HG03097 (cell line): ENCODE data around the gene BCAP31.
"Not testable (repeated sequence)": the region's sequence is repeated elsewhere in the genome, so short reads cannot be mapped to it uniquely, and the experiment has no call there.

ENCODE experiments used
- ATAC-seq: cut with Tn5 transposase; IDR thresholded peaks from one replicate; pipeline ENCODE4 v1.9.1; 2021; ENCODE audit not compliant: unreplicated experiment, low FRiP score

The BCAP31 gene

DNA sequence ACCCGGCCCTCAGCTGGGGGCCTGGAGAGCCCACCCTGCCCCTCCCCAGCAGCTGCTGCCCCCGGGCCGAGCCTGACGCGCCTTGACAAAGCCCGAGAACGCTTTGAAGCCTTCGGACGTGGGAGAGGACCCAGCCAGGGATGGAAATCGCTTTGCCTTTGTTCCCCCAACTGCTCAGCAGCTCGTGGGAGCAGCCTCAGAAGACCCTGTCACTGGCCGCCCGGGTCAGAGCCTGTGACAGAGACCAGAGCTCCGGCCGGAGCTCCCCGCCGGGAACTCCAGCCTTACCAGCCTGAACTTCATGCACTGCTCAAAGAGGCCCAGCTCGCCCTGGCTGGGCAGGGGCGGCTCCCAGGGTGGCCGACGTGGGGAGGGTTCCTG lies 39.0 kb downstream of the BCAP31 start:
- no peak for ATAC-seq

DNA sequence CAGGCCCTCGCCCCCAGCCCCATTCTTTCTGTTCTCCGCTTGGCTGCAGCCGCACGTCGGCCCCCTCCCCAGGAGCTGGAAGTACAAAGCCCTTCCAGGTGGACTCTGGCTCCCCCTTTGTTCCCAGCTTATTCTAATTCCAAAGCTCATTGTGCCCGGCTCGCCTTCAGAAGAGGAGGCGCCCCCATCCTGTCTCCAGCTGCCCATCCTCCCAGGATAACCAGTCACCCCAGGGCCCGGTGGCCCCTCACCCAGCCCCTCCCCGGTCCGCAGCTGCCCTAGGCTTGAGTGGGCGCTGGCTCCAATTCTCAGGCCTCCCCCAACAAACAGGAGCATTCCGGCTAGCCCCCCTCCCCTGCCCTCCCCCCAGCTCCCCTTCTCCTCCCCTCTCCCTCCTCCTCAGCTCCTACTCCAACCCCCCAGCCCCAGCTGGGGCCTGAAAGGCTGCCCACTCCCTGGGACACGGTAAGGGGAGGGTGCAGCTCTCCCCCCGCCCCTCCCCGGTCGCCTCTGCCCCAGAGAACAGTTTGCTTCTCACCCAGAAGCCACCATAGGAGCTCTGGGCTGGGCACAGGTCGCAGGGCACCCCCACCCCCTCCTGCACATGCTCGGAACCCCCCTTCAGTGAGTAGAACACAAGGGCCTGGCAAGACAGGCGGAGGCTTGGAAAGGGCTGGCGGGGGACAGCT lies 39.6 kb downstream of the BCAP31 start:
- no peak for ATAC-seq

DNA sequence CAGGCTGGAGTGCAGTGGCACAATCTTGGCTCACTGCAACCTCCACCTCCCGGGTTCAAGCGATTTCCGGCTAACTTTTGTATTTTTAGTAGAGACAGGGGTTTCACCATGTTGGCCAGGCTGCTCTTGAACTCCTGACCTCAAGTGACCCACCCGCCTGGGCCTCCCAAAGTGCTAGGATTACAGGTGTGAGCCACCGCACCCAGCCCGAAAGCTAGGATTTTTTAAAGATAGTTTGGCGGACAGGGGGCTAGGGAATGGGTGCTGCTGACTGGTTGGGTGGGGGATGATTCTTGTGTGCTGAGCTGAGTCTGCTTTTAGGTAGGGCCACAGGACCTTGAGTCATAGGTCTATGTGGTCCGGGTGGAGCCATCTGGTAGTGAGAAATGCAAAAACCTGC lies 40.7 kb downstream of the BCAP31 start:
- ATAC-seq = not testable (repeated sequence)

DNA sequence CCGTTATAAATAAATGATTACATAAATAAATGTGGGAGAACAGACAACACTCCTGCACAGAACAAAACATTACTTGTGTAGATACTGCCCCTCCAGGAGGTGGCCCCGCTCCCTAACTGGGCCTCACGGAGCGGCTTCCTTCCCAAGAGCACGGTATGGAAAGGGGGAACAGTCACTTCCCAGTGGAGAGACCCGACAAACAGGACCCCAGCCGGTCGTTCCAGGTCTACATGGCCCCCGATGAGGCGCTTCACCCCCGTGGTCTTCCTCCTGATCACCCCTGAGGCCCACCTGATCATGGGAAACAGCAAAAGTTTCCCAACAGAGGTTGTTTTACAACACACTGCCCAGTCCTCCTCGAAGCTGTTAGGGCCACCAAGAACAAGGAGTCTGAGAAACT lies 43.0 kb downstream of the BCAP31 start:
- ATAC-seq = no peak

DNA sequence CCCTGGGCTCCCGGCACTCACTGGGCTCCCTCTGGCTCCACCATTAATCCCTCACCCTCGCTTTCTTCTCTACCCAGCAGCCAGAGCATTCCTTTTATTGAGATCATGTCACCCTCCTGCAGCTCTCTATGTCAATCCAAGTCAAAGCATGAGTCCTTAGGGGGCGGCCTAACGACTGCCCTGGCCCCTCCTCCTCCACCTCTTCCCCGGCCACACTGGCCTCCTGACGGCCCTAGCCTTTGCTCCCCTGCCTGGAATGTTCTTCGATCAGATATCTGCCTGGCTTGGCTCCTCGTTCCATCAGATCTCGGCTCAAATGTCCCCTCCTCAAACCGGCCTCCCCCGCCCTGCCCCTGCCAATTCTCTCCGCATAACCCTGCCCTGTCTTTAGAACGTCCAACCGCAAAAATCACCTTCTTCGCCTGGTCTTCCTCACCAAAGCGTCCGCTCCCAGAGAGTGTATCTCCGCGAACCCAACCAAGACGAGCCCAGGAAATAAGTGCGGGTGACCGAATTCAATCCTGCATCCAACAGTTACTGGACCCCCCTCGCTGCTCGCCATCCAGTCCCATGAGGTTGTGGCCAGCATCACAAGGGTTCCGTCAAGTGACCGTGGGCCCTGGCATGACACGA lies 49.9 kb downstream of the BCAP31 start:
- ATAC-seq = no peak

DNA sequence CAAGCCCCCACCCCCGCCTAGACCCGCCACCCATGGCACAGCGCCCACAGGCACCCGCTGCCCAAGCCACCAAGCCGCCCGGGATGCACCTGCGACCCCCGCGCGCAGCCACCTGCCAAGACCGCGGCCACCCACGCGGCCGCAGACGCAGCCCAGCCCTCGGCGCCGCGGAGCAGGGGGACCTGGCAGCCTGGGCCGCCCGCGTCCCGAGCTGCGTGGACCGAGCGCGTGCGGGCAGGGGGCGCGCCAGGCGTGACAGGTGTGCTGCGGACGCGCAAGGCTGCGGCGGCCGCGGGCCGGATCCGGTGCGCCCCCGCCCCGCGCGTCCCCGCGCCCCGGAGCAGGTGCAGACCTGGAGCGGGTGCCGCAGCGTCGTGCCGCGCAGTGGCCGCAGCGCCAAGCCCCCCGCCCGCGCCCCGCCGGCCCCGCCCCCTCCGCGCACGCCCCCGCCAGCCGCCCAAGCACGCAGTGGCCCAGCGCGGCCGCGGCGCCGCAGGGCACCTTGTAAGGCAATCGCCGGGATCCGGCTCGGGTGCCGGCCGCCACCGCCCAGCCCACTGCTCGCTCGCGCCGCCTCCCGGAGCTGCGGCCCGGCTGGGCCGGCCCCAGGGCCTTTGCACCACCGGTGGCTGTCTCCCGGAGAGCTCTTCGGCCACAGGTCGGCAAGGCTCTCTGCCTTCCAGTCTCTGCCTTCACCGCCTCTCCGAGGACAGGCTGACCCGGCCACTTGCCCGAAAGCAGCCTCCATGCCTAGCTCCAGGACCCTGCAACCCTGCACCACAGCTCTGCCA lies 50.6 kb downstream of the BCAP31 start, which contains the start of gene PNCK:
PNCK (minus strand) TSS at position 386 of the 791 bp plus-strand sequence. CDS start 737 bp downstream, outside the sequence.
- no peak for ATAC-seq

DNA sequence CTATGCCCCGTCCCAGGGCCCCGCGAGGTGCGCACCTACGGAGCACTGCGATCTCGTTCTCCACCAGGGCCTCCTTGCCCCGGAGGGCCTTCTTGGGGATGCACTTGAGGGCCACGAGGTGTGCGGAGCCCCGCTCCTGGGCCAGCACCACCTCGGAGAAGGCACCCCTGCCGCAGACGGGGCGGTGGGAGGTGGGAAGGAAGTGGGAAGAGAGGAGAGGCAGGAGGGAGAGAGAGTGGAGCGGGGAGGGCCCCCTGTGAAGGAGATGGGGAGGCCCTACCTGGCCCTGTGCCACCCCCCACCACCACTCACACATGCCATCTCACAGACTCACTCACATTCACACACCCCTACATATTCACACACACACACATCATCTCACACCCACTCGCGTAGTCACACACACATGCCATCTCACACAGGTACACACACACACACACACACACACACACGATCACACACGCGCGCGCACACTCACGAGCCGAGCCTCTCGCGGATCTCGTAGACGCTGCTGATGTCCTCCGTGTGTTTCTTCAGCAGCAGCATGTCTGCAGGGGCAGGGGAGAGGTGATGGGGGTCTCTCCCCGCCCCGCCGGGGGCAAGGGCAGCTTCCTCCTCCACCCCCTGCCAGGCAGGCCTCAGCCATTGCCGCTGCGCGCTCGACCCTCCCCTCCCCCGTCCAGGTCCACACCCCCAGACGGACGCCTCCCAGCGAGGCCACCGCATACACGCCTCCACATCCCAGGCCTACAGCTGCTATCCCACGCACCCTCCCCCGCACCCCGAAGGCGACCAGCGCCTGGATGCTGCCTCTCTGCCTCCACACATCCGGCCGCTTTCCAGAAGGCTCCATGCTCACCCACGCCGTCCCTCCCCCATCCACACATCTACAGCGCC lies 51.4 kb downstream of the BCAP31 start:
- ATAC-seq = no peak

DNA sequence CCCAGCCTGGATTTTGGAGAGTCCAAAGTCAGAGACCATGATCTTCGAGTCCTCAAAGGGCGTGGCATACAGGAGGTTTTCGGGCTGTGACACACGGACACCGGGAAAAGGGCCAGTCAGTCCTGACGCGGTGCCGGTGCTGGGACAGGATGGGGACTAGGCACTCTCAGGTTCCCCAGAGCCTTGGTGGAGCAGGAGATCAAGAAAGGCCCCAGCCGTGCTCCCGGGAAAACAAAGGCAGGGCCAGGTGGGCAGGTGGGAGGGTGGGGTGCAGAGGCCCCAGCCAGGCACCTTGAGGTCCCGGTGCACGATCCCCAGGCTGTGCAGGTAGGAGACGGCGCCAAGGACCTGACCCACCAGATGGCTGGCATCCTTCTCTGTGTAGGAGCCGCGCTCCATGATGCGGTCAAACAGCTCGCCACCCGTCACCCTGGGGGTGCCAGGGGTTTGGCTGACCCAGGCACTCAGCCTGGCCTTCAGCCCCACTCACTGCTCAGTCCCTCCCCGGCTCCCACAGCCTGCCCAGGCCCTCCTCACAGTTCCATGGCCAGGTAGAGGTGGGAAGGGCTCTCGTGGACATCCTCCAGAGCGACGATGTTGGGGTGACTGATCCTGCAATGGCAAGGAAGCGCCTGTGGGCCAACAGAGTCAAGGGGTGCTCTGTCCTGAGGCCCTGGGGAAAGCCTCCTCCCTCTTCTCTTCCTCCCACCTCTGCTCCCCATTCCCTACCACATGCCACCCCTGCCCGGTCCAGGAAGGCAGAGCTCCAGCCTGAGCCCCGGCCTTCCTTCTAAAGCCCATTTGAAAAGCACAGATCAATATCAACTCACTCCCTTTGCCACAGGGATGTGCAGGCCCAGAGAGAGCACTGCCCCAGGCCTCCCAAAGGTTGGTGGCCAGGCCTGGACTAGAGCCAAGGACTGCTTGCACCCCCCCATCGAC lies 52.3 kb downstream of the BCAP31 start:
- ATAC-seq = no peak

DNA sequence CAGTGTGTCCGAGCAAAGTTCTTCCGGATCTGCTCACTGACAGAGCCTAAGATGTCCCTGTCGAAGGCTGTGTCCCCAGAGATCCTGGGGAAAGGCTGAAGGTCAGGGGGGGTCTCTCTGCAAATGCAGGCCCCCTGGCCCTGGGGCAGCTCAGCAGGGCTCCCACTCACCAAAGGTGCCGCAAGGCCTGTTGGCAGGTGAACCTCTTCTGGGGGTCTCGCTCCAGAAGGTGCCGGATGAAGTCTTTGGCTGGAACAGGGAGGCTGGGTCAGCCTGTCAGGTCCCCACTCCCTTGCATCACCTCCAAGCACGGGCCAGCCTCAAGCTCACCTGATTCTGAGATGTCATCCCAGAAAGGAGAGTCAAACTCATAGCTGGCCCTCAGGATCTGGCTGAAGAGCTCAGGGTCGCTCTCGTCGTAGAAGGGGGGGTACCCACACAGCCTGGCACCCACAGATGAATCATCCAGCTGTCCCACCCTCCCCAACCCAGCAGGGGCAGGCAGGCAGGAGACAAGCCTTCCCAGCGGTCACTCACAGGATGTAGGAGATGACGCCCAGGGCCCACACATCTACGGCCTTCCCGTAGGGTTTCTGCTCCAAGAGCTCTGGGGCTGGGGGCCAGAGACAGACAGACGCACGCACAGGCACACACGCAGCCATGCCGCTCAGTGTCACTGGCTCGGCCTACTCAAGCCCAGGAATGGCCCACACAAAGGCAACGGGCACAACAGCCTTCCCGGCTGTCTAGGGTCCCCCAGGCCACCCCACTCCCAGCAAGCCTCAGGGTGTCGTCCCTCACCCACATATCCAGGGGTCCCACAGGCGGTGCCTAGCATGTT lies 53.2 kb downstream of the BCAP31 start:
- ATAC-seq = no peak

DNA sequence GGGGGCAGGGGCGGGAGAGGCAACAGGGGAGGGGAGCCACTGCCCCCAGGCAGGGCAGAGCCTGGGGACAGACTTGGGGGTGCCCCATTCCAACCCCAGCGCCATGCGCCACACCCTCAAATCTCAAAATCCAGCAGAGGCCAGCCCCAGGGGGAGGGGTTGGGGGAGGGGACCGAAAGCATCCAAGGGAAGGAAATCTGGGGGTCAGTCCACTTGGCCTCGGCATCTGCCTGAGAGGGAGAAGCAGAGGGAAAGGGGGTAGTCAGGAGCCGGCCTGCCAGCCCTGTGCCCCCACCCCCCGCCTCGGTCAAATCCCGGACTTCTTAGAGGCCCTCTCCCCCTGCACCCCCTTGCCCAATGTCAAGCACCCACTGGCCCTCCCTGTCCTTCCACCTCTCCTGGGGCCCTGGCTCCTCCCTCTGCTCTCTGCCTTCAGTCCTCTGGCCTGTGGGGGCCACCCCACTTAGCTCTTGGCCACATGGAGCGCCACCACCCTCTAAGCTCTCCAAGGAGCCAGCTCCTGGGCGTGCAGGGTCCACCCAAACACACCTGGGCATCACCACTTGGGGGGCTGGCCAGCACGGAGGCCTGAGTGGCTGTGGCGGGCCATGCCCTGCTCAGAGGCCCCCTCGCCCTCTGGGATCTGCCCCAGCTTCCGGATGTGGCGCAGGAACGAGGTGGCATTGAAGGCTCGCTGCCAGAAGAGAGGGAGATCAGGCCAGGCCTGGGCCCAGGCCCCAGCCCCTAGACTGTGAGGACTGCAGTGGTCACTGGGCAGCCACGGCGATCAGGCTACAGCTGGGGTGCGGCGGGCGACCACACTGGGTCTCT lies 54.1 kb downstream of the BCAP31 start:
- no peak for ATAC-seq

DNA sequence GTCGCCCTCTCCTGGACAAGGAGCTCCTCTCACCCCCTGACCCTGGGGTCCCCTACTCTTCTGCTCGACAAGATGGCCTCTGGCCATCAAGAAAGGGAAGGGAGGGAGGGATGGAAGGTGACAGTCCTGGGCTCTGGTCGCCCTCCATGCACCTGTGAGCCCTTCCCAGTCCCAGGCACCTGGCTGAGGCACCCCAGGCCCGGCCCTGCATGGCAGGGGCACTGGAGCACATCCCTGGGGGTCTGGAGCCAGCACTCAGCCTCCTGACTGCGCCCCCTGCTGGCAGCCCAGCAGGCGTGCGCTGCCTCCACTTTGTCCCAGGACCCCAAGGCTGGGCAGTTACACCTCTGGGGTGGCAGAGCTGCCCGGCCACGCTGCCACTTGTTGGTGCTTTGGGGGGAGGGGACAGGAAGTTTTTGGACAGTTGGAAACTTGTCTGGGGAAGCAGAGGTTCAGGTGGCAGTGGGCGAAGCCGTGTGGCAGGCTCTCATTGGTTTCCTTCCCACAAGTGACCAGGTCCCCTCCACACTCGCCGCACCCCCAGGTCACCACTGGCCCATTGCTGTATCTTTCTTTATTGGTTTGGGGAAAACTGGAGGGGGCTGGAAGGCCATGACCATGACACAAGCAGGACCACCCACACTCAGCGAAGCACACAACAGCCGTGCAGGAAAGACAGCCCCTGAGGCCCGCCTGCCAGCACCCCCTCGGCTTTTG lies 54.9 kb downstream of the BCAP31 start:
- no peak for ATAC-seq

DNA sequence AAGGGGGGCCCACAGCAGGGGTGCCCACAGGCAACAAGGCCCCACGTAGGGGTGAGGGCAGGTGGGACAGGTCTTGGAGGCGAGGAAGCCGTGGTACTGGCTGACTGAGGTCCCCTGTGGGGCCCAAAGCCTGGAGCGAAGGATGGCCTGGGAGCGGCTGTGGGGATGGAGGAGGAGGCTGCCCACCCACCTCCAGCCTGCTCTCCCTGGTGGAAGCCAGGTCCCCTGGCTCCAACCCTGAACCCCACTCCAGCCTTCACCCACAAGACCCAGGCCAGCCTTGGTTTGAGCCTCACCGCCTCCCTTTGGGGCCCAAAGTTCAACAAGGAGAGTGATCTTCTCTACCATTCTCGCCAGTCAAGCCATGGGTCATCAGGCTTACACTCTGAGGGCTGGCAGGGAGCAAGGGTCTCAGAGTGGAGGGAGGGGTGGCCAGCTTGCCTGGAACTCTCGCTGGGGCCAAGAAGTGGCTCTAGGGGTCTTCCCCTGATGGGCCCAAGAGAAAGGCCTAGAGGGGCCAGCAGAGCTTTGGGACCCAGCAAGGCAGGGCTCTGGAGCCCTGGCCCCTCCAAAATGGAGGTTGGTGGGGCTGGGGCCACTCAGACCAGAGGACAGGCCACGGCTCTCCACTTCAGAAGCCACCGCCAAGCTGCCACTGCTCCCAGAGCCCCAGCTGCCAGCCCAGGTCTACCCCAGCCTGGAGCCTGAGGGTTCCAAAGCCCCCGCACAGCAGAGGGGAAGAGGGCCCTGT lies 55.6 kb downstream of the BCAP31 start:
- ATAC-seq = no peak

DNA sequence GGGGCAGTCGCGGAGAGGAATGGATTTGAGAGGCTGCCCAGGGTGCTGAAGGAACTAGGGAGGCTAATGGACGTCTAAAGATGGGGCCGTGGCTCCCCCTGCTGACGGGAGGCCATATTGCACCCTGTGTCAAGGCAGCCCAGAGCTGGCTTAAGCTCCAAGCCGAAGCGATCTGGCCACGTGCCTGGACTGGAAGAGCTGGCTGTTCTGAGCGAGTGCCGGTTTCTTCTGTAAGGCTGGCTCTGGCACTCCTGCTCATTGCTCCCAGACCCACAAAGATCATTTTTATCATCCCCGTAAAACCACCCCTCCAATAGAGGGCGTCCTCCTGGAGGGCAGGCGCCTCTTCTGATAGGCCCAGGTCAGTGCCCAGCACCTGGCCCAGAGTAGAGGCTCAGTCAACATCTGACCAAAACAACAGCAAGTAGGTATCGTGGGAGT lies 56.2 kb downstream of the BCAP31 start:
- ATAC-seq = no peak

DNA sequence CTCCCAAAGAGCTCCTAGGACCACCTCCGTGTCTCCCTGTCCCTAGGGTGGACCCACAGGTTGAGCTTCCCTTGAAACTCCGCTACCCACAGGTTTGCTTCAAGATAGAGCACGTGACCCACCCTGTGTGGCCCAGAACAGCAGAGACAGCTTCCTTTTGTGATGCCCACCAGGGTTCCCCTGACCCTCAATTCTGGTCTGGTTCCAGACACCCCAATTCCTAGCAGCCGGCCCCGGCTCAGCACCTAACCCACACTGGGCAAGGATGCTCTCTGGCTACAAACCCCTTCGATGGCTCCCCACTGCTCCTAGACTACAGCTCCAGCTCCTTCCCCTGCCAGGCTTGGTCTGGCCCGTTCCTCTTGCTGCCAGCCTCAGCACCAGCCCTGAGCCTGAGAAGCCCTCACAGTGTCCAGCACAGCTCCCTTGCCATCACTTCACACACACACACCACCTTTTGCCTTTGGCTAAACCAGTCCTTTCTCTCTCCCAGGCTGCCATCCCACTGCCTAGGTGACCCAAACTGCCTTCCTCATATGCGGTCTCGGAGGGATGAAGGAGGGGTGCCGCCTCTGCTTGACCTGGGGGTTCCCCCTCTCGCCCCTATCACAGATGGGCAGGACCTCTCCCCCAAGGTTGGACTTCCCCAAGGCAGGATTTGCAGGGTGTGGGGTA lies 56.8 kb downstream of the BCAP31 start:
- ATAC-seq = no peak

DNA sequence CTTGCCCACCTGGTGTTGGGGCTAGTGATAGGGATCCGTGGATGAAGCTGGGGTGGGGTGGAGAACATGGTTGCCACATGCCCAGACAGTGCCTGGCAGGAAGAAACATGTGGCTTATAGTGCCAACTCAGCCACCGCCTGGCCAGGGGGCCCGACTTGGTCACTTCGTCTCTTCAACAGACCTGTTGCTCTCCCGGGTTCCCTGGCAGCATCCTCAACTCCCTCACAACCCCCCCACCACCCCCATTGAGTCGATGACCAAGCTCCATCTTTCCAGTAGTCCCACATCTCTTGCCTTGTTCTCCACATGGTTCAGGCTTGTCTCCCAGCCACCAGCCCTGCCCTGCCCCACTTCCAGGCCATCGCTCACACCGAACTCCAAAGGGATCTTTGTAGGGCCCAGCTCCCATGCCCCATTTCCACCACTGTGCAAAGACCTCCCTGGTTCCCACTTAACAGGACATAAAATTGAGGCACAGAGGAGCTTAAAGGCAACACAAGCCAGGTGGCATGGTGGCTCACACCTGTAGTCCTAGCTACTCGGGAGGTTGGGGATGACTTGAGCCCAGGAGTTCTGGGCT lies 58.4 kb downstream of the BCAP31 start:
- ATAC-seq = no peak

DNA sequence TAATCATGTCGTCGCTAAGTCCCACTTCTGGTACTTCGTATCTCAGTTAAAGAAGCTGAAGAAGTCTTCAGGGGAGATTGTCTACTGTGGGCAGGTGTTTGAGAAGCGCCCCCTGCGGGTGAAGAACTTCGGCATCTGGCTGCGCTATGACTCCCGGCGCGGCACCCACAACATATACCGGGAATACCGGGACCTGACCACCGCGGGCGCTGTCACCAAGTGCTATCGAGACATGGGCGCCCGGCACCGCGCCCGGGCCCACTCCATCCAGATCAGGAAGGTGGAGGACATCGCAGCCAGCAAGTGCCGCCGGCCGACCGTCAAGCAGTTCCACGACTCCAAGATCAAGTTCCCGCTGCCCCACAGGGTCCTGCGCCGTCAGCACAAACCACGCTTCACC lies 61.9 kb downstream of the BCAP31 start:
- no peak for ATAC-seq
